Measurements from ENCODE around the gene RHBDL1.

- TF ChIP-seq, protein P1, sequence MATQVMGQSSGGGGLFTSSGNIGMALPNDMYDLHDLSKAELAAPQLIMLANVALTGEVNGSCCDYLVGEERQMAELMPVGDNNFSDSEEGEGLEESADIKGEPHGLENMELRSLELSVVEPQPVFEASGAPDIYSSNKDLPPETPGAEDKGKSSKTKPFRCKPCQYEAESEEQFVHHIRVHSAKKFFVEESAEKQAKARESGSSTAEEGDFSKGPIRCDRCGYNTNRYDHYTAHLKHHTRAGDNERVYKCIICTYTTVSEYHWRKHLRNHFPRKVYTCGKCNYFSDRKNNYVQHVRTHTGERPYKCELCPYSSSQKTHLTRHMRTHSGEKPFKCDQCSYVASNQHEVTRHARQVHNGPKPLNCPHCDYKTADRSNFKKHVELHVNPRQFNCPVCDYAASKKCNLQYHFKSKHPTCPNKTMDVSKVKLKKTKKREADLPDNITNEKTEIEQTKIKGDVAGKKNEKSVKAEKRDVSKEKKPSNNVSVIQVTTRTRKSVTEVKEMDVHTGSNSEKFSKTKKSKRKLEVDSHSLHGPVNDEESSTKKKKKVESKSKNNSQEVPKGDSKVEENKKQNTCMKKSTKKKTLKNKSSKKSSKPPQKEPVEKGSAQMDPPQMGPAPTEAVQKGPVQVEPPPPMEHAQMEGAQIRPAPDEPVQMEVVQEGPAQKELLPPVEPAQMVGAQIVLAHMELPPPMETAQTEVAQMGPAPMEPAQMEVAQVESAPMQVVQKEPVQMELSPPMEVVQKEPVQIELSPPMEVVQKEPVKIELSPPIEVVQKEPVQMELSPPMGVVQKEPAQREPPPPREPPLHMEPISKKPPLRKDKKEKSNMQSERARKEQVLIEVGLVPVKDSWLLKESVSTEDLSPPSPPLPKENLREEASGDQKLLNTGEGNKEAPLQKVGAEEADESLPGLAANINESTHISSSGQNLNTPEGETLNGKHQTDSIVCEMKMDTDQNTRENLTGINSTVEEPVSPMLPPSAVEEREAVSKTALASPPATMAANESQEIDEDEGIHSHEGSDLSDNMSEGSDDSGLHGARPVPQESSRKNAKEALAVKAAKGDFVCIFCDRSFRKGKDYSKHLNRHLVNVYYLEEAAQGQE (IDR thresholded peaks at IDR 0.05; ENCODE audit: borderline replicate concordance), result no peak
- TF ChIP-seq CTCF (IDR thresholded peaks at IDR 0.05; ENCODE audit: poor library complexity, severe bottlenecking) (no peak), POLR2AphosphoS5 (IDR thresholded peaks at IDR 0.05) (no peak), EP300 (conservative IDR thresholded peaks at IDR 0.05; ENCODE audit: poor library complexity, severe bottlenecking) (no peak), EZH2 (IDR thresholded peaks at IDR 0.05; ENCODE audit: borderline replicate concordance, insufficient read depth, low read length, poor library complexity, severe bottlenecking) (no peak), SMC3 (conservative IDR thresholded peaks at IDR 0.05; ENCODE audit: poor library complexity) (no peak)
Observed at GRCh38 chr16:638836-639235, 36.6 kb upstream of the RHBDL1 start.
